CD1c-positive myeloid dendritic cell (primary cell): ENCODE measurements around the gene MSL1.
"Not testable (repeated sequence)": the region's sequence is repeated elsewhere in the genome, so short reads cannot be mapped to it uniquely, and the experiment has no call there.

Experiments used
- DNase-seq: peaks from one replicate; pipeline ENCODE4 v3.0.0-alpha.2; 2016; ENCODE audit errors: extremely low spot score

MSL1 gene

GRCh38 chr17:40124279-40125141 is 2.7 kb downstream of the MSL1 start:
- peak; percentile 26 for DNase-seq

- no peak for DNase-seq
Observed at GRCh38 chr17:40129498-40129897, 7.7 kb downstream of the MSL1 start.

GRCh38 chr17:40130352-40131042 is 8.7 kb downstream of the MSL1 start:
- peak; percentile 86 for DNase-seq

GRCh38 chr17:40134184-40134583 is 12.4 kb downstream of the MSL1 start:
- no peak for DNase-seq

DNA sequence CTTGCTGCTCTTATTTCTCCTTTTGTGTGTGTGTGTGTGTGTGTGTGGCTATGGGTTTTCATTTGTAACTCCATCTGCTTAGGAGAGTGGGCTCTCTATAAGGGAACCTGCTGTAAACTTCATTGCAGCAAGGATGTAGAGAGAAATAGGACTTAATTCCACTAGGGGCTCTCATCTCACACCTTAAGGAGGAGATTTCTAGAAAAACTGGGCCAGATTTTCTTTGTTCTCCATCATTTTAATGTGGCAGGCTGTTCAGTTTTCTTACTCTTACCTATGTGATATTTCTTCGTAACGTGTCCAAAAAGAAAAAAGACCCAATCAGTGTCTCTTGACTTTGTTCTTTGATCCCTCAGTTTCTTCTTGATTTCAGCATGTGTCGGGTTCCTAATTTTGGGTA is 14.0 kb downstream of the MSL1 start:
- DNase-seq, result no peak

GRCh38 chr17:40139566-40140058 is 17.8 kb downstream of the MSL1 start:
- no peak for DNase-seq

GRCh38 chr17:40143166-40143565 is 21.4 kb downstream of the MSL1 start:
- DNase-seq, result not testable (repeated sequence)

DNA sequence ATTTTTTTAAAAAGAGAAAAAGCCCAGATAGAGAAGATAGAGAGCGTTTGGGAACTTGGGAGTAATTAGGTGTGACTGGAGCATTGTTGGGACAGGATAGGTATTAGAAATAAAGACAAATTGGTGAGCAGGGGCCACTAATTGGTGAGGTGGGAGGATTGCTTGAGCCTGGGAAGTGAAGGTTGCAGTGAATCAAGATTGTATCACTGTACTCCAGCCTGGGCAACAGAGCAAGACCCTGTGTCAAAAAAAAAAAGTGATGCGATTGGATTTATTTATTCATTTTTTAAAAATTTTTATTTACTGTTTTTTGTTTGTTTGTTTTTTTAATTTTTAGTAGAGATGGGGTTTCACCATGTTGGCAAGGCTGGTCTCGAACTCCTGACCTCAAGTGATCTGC is 23.7 kb downstream of the MSL1 start:
- DNase-seq, result no peak

DNA sequence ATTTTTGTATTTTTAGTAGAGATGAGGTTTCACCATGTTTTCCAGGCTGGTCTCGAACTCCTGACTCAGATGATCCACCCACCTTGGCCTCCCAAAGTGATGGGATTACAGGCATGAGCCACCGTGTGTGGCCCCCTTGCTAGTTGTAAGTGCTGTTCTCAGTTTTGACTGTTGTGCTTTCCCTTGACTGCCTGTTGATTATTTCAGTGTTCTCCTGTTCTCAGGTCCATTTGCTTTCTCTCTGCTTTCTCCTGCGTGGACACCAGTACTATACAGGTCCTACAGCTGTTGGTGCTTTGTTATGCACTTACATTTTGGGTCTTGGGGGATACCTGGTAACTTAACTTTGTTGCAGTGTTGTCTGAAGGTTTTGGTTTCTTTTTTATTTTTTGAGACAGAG is 26.8 kb downstream of the MSL1 start:
- DNase-seq, result no peak

- no peak for DNase-seq
Observed at GRCh38 chr17:40150276-40150675, 28.5 kb downstream of the MSL1 start.

DNA sequence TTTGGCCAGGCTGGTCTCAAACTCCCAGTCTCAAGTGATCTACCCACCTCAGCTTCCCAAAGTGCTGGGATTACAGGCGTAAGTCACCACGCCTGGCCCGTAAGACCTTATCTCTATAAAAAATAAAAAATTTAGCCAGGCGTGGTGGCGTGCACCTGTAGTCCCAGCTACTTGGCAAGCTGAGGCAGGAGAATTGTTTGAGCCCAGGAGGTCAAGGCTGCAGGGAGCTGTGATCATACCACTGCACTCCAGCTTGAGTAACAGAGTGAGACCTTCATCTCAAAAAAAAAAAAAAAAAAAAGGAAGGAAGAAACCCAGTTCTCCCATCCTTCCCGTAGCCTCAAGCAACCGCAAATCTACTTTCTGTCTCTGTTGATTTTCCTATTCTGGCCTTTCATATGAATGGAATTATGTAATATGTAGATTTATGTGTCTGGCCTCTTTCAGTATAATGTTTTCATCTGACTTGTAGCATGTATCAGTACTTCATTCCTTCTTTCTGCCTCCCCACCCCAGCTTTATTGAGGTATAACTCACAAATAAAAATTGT is 29.7 kb downstream of the MSL1 start:
- no peak for DNase-seq

DNA sequence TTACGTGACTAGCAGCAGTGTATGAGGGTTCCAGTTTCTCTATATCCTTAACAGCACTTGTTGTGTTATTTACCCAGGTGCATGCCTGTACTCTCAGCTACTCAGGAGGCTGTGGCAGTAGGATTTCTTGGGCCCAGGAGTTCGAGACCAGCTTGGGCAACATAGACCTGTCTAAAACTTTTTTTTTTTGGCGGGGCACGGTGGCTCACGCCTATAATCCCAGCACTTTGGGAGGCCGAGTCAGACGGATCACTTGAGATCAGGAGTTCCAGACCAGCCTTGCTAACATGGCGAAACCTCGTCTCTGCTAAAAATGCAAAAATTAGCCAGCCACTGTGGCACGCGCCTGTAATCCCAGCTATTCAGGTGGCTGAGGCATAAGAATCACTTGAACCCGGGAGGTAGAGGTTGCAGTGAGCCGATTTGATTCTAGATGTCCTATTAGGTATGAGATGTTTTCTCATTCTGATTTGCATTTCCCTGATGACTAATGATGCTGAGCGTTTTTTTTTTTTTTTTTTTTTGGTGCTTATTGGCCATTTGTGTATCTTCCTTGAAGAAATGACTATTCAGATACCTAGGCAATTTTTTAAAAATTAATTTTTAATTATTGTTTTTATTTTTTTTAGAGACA is 31.9 kb downstream of the MSL1 start:
- DNase-seq, result no peak

DNA sequence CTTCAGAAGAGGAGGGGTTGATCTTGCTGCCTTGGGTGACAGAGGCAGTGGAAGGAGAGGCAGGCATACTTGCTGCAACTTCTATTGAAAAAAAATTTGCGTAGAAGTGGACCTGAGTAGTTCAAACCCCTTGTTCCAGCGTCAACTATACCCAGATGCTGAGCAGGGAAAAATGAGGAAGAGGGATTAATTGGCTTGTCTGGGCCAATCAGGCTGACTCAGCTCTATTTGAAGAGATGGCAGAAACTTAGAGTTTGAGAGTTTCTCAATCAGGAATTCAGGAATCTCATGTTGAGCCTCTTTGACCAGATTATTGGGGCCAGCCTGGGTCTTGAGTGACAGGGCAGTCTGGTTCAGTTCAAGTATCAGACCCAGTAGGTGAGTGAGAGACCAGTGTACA is 36.2 kb downstream of the MSL1 start:
- peak; percentile 28 for DNase-seq

DNA sequence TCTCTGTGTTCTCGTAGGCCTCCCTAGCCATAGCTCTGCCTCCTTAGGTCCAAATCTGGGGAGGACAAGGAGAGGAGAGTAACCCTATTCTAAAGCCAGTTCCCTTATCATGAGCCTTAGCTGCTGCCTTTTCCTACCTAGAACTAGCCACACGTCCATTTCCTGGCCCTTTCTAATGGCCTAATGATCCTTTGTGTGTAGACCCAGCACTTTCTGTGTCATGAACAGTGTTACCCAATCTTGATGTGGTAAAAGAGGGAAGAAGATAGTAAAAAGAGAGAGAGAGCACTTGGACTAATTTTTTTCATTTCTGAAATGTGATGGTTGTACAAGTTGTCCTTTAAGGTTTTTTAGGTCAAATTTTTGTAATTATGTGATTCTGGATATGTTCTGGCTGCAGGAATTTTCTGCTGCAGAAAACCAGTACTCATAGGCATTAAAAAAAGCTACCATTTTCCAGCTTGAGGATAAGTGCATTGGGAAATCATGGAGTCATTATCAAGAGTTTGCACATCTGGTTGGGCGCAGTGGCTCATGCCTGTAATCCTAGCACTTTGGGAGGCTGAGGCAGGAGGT is 36.8 kb downstream of the MSL1 start:
- DNase-seq, result no peak

- DNase-seq, result no peak
Observed at GRCh38 chr17:40159456-40159855, 37.7 kb downstream of the MSL1 start.

GRCh38 chr17:40167685-40168261 is 46.0 kb downstream of the MSL1 start:
- no peak for DNase-seq

GRCh38 chr17:40168262-40168832 is 46.6 kb downstream of the MSL1 start:
- peak; percentile 69 for DNase-seq

- no peak for DNase-seq
Observed at GRCh38 chr17:40170325-40170724, 48.6 kb downstream of the MSL1 start.

- DNase-seq, result no peak
Observed at GRCh38 chr17:40171750-40172149, 50.0 kb downstream of the MSL1 start.

- DNase-seq, result no peak
Observed at GRCh38 chr17:40173091-40173777, 51.5 kb downstream of the MSL1 start.

- DNase-seq, result no peak
Observed at GRCh38 chr17:40173778-40174135, 52.0 kb downstream of the MSL1 start.
